ENCODE measurements around the gene THAP4.
A peak's percentile ranks its signal among the peaks of the same experiment; 100 is the strongest.

The THAP4 gene

GRCh38 chr2:241637018-241637794 is at the start of gene THAP4, which contains the start of gene ATG4B:
THAP4 (minus strand) TSS chr2:241637158; CDS start chr2:241637017, 141 bp downstream.
ATG4B (plus strand) TSS chr2:241637693; CDS start chr2:241637715, 22 bp downstream.
- peak; percentile 60 to 73 for DNase-seq

DNA sequence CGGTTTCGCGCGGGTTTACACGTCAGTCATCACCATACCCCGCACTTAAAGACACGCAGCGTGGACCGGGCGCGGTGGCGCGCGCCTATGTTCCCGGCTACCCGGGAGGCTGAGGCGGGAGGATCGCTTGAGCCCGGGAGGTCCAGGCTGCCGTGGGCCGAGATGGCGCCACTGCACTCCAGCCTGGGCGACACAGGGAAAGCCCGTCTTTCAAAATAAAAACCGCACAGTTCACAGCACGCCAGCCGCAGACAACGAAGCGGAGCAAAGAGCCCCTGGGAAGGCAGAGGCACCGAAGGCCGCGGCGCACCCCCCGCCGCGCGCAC is 49.3 kb upstream of the THAP4 start:
- DNase-seq: no peak

DNA sequence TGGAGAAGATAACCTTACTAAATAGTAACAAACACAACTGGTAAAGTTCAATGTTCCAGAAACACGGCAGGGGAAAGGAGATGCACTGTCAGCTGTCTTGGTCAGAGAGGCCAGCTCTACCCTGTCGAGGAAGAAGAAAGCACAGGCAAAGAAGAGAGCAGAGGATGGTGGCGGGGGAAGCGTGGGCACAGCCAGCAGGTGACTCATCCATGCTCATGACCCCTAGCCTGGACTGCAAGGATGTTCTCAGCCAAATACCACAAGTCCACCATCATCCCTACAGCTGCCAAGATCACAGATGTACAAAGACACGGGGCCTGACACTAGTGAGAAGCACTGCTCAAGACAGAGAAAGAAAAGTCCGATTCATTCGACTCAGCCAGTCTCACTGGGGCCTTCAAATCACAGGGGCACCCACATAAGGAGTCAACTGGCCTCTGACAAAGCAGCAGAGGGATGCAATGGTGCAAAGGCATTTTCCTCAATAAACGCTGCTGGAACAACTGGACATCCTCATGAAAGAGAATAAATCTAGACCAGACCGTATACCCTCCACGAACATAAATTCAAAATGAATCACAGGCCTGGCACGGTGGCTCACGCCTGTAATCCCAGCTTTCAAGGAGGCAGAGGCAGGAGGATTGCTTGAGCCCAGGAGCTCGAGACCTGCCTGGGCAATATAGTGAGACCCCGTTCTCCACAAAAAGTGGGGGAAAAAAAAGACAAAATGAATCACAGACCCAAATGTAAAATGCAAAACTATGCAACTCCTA is 44.1 kb upstream of the THAP4 start:
- no peak for DNase-seq

DNA sequence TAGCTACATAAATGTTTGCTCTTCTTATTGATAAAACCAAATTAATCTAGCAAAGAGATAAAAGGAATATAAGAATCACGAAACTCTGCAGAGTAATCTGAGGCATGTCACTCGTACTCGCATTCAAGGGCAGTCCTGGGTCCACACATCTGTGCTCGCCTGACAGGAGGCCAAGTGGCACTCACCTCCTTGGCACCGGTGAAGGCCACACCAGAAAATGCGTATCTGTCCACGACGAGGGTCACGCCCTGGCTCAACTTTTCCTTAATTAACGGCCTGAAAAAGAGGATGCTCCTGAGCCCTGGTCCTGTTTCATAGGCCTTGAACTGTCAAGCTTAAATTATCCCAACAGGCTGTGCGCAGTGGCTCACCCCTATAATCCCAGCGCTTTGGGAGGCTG is 43.1 kb upstream of the THAP4 start:
- no peak for DNase-seq

GRCh38 chr2:241678784-241679540 is 42.0 kb upstream of the THAP4 start:
- DNase-seq: no peak

DNA sequence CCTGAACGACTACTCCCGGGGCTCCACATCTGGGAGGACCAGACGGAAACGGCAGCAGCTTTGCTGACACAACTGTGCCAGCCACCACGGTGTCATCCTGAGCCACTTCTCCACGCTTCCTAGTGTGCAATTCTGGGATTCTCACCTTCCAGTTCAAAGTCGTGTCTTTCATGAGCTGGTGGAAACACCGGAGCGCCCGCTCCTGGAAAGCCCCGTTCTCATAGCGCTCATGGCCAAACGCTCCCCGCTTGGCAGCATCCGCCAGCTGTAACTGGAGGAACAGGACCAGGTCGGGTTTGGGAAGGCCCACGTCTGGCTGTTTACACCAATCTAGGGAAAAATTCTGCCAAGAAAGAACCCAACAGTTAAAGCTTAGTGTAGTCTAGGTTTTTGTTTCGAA is 41.3 kb upstream of the THAP4 start:
- no peak for DNase-seq

- DNase-seq: no peak
Observed at GRCh38 chr2:241677392-241677791, 40.4 kb upstream of the THAP4 start.

- DNase-seq: no peak
Observed at GRCh38 chr2:241676665-241677064, 39.7 kb upstream of the THAP4 start.

GRCh38 chr2:241675885-241676284 is 38.9 kb upstream of the THAP4 start:
- DNase-seq: no peak

DNA sequence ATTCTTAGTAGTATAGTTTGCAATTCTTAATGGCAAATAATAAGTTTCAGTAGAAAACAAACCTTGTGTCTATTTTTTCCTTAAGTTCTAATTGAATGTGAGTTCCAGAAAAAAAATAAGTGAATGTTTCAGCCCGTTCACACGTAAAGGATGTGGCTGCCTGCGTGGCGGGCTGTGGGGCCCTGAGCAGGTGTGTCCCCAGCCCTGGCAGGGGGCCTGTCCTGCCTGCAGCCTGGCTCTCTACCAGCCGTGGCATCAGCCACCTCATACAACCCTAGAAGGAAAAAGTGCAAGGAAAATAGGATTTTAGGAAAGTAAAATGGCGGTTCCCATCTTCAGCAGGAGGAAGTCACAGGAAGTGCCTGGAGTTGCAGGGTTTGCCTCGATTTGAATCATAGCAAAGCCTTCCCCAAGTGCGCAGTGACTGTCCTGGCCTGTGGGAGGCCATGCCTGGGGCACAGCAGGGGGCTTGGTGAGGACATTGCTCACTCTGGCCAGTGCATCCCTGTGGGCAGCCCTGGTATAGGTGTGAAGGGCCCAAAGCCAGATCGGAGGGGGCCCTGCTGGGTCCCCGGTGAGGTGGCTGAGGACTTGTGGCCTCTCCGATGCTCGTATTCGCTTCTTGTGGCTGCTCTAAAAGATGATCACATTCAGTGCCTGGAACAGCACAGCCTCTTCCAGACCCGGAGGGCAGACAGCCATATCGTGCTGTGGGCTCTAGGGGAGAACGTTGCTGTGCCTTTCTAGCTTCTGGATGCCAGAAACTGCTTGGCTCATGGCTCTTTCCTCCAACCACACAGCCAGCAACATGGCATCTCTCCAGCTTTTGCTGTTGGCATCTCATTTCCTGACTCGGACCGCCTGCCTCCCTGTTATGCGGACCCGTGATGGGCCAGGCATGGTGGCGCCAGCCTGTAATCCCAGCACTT is 37.1 kb upstream of the THAP4 start:
- peak; percentile 47 to 88 for DNase-seq

DNA sequence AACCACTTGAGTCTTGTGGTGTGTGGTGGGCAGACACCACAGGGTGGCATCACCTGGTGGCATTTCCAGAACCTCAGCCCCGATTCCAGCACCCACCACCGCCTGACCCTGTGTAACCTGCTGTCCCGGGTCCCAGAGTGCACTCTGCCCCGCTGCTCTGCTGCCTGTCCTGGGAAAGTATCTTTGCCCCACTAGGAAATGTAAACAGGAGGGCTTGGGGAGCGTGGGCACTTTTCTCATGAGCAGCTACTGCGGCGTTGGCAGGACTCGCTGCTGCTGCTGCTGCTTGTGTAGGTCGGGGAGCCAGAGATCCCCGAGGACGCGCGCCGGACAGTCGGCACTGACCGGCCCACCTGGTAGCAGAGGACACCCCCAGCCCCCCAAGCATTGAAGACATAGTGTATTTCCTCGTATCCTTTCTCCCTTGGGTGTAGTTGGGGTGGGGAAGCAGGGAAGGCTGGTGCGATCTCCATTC is 36.3 kb upstream of the THAP4 start:
- no peak for DNase-seq

DNA sequence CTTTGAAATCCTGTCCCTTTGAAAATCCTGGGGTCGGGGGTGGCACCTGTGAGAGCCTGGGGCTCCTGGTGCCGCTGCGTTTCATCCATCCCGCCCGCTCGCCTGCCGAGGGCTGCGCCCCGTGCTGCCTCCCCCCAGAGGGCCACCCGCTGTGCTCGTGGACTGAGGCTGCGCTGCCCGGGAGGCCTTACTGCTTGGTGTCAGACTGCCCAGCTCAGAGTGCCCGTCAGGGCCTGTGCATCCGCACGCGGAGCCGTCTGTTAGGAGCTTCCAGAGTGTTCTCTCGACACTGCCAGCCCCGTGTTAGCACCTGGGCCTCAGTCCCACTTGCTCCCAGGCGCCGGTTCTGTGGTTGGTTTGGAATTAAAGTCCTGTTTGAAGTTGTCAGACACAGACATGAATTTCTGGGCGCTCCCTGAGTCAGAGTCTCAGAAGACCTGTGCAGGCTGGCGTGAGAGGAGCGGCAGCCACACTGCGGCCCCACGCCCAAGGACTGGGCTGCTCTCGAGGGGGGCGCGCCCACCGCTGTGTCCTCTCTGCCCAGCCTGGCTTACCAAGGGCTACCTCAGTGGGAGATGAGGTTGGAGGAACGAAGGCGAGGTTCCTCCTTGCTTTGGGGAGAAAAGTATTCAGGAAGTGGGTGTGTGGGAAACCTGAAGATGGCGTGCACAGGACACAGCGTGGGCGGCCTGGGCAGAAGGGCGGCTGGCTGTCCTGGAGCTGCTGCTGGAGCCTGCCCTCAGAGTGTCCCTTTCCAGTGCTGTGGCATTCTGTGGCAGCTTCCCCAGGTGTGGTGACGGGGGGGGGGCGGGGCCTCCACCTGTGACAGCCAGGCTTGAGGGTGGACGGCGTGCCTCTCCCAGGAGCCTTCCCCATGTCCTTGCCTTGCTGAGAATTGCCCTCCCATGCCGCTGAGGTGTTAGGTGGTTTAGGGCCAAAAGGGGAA is 35.6 kb upstream of the THAP4 start:
- no peak for DNase-seq

DNA sequence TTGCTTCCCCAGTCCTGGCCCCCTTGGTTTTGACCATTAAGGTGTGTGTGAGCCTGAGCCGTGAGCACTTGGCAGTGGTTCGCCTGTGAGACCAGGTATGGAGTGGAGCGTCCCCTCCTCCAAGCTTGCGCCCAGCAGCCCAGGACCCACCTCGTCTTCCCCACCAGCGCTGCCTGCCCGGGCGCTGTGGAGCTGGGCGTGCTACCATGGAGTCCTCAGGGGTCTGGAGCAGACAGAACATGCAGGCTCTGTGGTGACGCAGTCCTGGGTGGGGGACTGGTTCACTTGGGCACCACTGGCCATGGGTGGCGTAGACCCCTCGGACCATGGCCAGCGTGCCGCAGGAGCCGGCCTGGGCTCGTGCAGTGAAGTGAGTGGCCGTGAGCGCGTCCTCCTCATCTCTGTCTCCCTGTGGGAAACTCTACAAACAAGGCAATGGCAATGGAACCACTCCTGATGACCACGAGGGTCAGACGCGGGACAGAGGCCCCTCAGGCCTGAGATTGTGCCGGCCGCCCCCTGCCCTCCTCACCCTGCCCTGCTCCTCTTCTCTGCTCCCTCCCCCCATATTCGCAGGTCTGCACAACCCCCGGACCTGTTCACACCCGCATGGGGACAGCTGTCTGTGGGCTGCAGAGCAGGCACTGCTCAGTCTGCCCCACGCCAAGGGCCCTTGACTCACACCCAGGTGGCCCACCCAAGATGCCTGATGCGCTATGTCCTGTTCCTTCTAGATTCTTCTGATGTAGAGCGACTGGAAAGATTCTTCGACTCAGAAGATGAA is 34.7 kb upstream of the THAP4 start:
- no peak for DNase-seq

GRCh38 chr2:241670333-241671110 is 33.6 kb upstream of the THAP4 start:
- DNase-seq: no peak

- DNase-seq: no peak
Observed at GRCh38 chr2:241668839-241669238, 31.9 kb upstream of the THAP4 start.

DNA sequence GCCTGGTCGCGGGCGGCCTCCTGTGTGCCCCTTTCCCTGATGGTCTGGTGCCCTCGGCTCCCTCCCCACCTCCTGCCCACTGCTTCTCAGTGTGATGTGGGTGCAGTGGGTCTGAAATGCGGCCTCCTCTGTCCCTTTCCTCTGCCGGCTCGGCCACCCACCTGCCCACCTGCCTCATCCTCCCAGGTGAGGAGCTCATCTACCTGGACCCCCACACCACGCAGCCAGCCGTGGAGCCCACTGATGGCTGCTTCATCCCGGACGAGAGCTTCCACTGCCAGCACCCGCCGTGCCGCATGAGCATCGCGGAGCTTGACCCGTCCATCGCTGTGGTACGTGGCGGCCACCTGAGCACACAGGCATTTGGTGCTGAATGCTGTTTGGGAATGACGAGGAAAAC is 31.4 kb upstream of the THAP4 start:
- DNase-seq: no peak

DNA sequence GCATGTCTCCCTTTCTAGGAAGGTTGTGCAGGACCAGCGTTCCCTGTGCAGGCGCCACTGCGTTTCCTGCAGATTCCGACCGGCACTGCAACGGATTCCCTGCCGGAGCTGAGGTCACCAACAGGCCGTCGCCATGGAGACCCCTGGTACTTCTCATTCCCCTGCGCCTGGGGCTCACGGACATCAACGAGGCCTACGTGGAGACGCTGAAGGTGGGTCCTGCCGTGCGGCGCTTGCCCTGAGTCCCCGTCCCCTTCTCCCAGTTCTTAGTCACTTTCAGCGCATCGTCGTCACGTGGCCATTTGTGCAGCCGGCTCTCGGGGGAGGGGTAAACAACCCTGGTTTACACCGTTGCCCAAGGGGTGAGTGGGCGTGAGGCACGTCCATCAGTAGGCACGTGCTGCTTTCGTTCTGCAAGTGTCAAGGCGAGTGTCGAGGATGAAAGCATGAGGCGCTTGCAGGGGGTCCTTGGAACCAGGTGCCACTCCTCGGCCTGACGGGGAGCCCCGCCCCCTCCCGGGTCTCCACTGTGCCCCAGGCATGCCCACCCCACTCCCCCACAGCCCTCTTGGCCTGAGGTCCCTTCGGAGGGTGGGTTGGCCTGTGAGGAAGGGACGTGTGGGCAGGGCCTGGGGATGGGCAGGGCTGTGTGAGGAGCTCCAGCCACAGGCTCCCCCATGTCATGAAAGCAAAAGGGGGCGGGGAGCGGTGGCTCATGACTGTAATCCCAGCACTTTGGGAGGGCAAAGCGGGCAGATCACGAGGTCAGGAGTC is 29.9 kb upstream of the THAP4 start:
- no peak for DNase-seq

- DNase-seq: no peak
Observed at GRCh38 chr2:241665731-241666440, 28.9 kb upstream of the THAP4 start.
